CD4-positive, alpha-beta memory T cell (primary cell): ENCODE results near the gene ADAMTSL1. TPM values are rescaled to one million over a fixed set of nuclear protein-coding genes. Genes with fewer than 3 reads are reported as not detected.

Experiments used
- CTCF ChIA-PET: fragments of 350-600 bp; sonication (Branson Sonifier 250); formaldehyde crosslinking; loops from one replicate; lab custom pipeline; 2021; ENCODE audit warnings: inconsistent platforms; ENCODE audit not compliant: partially characterized antibody; lab: Charles Lee
- POLR2A ChIA-PET: fragments of 350-600 bp; sonication (Branson Sonifier 250); formaldehyde crosslinking; loops from one replicate; lab custom pipeline; 2021; ENCODE audit not compliant: partially characterized antibody; lab: Charles Lee
- DNase-seq, 5 donors: peaks; one replicate each; pipeline versions ENCODE4 v3.0.0 to v3.0.0-alpha.2; 2020 to 2022; ENCODE audit warnings: mixed read lengths in 1 of 5
- H3K27ac ChIP-seq: one replicate; pipeline ENCODE4 v1.7.0; 2013; ENCODE audit warnings: low read depth, low read length
- H3K27me3 ChIP-seq: 2 replicates; pipeline ENCODE4 v1.7.0; 2013; ENCODE audit warnings: mild to moderate bottlenecking, low read length, moderate library complexity; ENCODE audit not compliant: insufficient read depth
- H3K36me3 ChIP-seq: 2 replicates; pipeline ENCODE4 v1.7.0; 2013; ENCODE audit warnings: mild to moderate bottlenecking, low read length, moderate library complexity; ENCODE audit not compliant: insufficient read depth
- H3K4me1 ChIP-seq: 2 replicates; pipeline ENCODE4 v1.7.0; 2013; ENCODE audit warnings: mild to moderate bottlenecking, low read length, moderate library complexity; ENCODE audit not compliant: insufficient read depth
- H3K4me3 ChIP-seq, 2 donors: one replicate each; pipeline ENCODE4 v1.7.0; 2013; ENCODE audit warnings: low read length in 2 of 2, mild to moderate bottlenecking in 1 of 2
- H3K9me3 ChIP-seq, 2 donors: one replicate each; pipeline ENCODE4 v1.7.0; 2013; ENCODE audit warnings: low read length in 2 of 2, control low read depth in 1 of 2; ENCODE audit not compliant: control insufficient read depth in 1 of 2
- H3K27ac Mint-ChIP-seq, 7 donors: one replicate each; pipeline ENCODE4 v1.8.0; 2020 to 2021; ENCODE audit warnings: mixed read lengths in 7 of 7, mild to moderate bottlenecking in 6 of 7, inconsistent platforms in 3 of 7, moderate library complexity in 3 of 7
- H3K27me3 Mint-ChIP-seq, 2 donors: one replicate each; pipeline ENCODE4 v1.8.0; 2020 to 2021; ENCODE audit warnings: mixed read lengths in 2 of 2
- H3K36me3 Mint-ChIP-seq, 2 donors: one replicate each; pipeline ENCODE4 v1.8.0; 2020 to 2021; ENCODE audit warnings: mixed read lengths in 2 of 2, inconsistent platforms in 1 of 2, mild to moderate bottlenecking in 1 of 2
- H3K4me1 Mint-ChIP-seq, 4 donors: one replicate each; pipeline ENCODE4 v1.8.0; 2020 to 2021; ENCODE audit warnings: mixed read lengths in 4 of 4, mild to moderate bottlenecking in 1 of 4
- H3K4me3 Mint-ChIP-seq, 8 donors: one replicate each; pipeline ENCODE4 v1.8.0; 2020 to 2021; ENCODE audit warnings: mixed read lengths in 8 of 8, mild to moderate bottlenecking in 7 of 8, moderate library complexity in 6 of 8, inconsistent platforms in 3 of 8
- H3K9me3 Mint-ChIP-seq, 8 donors: one replicate each; pipeline ENCODE4 v1.8.0; 2020 to 2021; ENCODE audit warnings: mixed read lengths in 8 of 8, mild to moderate bottlenecking in 5 of 8, inconsistent platforms in 3 of 8, moderate library complexity in 1 of 8
- intact Hi-C: fragments of 100-400 bp; cut with micrococcal nuclease; formaldehyde crosslinking; loops from one replicate; pipeline ENCODE4 v1.15.1; 2023
- polyA plus RNA-seq, 2 donors: library from polyadenylated mRNA; unstranded; fragments of 300-500 nt; fragmentation: Illumina TruSeq; gene quantifications; one replicate each; pipeline ENCODE4 v1.2.3, GENCODE V29; 2021
- total RNA-seq, 2 experiments: library from RNA; stranded (reverse); gene quantifications; one replicate each; pipeline ENCODE4 v1.2.3, GENCODE V29; 2021

The ADAMTSL1 gene
- total and polyA plus RNA-seq, 4 experiments from 2014 or later: not detected

DNA sequence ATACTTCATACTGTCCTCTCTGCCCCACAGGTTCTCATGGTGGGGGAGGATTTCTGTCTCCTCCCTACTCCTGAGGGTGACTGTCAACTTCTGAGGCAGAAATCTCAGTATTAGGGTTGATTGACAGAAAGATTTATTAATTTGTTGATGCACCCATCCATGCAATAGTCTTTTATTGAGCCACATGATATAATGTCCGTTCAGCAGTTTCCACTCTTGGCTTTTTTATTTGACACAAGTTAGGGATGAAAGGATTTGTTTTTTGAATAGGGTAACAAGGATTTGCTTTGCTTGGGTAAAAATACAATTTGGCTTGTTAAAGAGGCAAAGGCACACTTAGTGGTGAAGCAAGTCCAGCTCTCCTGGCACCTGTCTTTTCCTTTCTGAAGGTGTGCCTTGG, 125.0 kb downstream of the ADAMTSL1 start:
- Mint-ChIP-seq H3K27me3 (no peaks in the 10 kb centered on the region), H3K4me3 (no peak overlapping the region)
- POLR2A ChIA-PET: no interaction called here

GRCh38 chr9:18601026-18601425, 127.1 kb downstream of the ADAMTSL1 start:
- Mint-ChIP-seq H3K4me3 (no peak overlapping the region), H3K9me3 (peaks cover 0 to 4% (median 0%) of the 10 kb centered on the region in 8 donors), H3K27me3 (no peaks in the 10 kb centered on the region), H3K27ac (no peak overlapping the region), H3K4me1 (no peaks in the 10 kb centered on the region), H3K36me3 (no peaks in the 10 kb centered on the region)
- CTCF ChIA-PET: no interaction called here
- Histone ChIP-seq H3K36me3 (no peaks in the 10 kb centered on the region), H3K27ac (no peak overlapping the region), H3K9me3 (no peaks in the 10 kb centered on the region), H3K27me3 (no peaks in the 10 kb centered on the region), H3K4me3 (no peak overlapping the region), H3K4me1 (no peaks in the 10 kb centered on the region)
- intact Hi-C loops: no loop called here
- POLR2A ChIA-PET: no interaction called here
- DNase-seq: no peak

More for the DNA sequence above, 125.0 kb downstream of the ADAMTSL1 start:
- H3K4me3 ChIP-seq: no peak overlapping the region
- H3K36me3 Mint-ChIP-seq: no peaks in the 10 kb centered on the region
- DNase-seq: no peak
- H3K27ac ChIP-seq: no peak overlapping the region
- peaks cover 0 to 12% (median 8%) of the 10 kb centered on the region in 8 donors for H3K9me3 Mint-ChIP-seq
- H3K27me3 ChIP-seq: no peaks in the 10 kb centered on the region
- H3K9me3 ChIP-seq: peaks cover 0 to 3% of the 10 kb centered on the region in 2 donors
- no peaks in the 10 kb centered on the region for H3K4me1 Mint-ChIP-seq
- intact Hi-C loops: no loop called here
- CTCF ChIA-PET: no interaction called here
- no peak overlapping the region for H3K27ac Mint-ChIP-seq
- no peaks in the 10 kb centered on the region for H3K36me3 ChIP-seq
- no peaks in the 10 kb centered on the region for H3K4me1 ChIP-seq

DNA sequence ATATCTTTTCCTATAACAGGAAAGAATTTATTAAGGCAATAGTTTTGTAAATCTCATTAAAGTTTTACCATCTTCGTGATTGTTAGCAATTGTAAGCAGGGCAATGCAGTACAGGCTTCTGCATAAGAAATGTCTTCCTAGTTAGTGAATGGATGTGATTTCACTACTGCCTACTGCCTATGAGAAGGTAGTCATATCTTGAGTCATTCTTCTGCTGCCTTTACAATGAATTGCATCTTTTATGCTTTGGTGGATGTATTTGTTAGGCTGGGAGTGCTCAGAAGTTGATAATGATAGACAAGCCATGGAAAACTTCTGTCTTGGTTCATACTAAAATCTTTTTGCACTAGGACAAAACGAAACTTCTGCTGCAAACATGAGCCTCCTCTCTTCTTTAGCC, 128.0 kb downstream of the ADAMTSL1 start:
- H3K4me1 ChIP-seq: no peaks in the 10 kb centered on the region
- Mint-ChIP-seq H3K4me1 (no peaks in the 10 kb centered on the region), H3K9me3 (peaks cover 0 to 4% (median 0%) of the 10 kb centered on the region in 8 donors), H3K36me3 (no peaks in the 10 kb centered on the region), H3K27me3 (no peaks in the 10 kb centered on the region), H3K4me3 (no peak overlapping the region), H3K27ac (no peak overlapping the region)
- no peak overlapping the region for H3K4me3 ChIP-seq
- intact Hi-C loops: no loop called here
- POLR2A ChIA-PET: no interaction called here
- no peak overlapping the region for H3K27ac ChIP-seq
- H3K27me3 ChIP-seq: no peaks in the 10 kb centered on the region
- CTCF ChIA-PET: no interaction called here
- DNase-seq: no peak
- no peaks in the 10 kb centered on the region for H3K9me3 ChIP-seq
- H3K36me3 ChIP-seq: no peaks in the 10 kb centered on the region

- no peak overlapping the region for H3K4me3 ChIP-seq
- H3K4me3 Mint-ChIP-seq: no peak overlapping the region
- H3K27me3 Mint-ChIP-seq: no peaks in the 10 kb centered on the region
- no peaks in the 10 kb centered on the region for H3K36me3 ChIP-seq
- H3K9me3 Mint-ChIP-seq: peaks cover 0 to 5% (median 2%) of the 10 kb centered on the region in 8 donors
- H3K27me3 ChIP-seq: no peaks in the 10 kb centered on the region
- H3K27ac ChIP-seq: no peak overlapping the region
- POLR2A ChIA-PET: no interaction called here
- no peak for DNase-seq
- intact Hi-C loops: no loop called here
- no peaks in the 10 kb centered on the region for H3K4me1 Mint-ChIP-seq
- H3K4me1 ChIP-seq: no peaks in the 10 kb centered on the region
- CTCF ChIA-PET: no interaction called here
- H3K9me3 ChIP-seq: no peaks in the 10 kb centered on the region
- no peak overlapping the region for H3K27ac Mint-ChIP-seq
- no peaks in the 10 kb centered on the region for H3K36me3 Mint-ChIP-seq
Observed at GRCh38 chr9:18604767-18605730, 131.1 kb downstream of the ADAMTSL1 start.

DNA sequence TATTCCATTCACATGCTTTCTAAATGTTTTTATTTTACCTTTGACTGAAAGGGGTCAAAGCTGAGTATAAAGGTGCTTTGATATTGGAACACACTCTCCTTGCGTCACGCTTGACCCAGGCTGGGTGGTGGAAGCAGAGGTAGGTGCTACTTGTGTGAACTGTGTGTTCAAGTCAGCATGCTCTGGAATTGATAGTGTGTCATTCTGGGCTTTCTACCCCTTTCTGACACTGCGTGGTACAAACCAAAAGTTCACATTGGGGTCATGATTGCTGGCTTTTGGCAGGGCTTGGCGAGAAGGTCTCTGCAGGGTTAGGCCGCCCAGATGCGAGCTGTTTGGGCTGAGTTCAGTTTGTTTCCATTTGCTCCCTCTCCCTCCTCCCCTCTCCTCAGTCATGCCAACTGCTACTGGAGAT, 131.8 kb downstream of the ADAMTSL1 start:
- CTCF ChIA-PET: no interaction called here

GRCh38 chr9:18606281-18606680, 132.3 kb downstream of the ADAMTSL1 start:
- DNase-seq: no peak
- peaks cover 0 to 5% (median 2%) of the 10 kb centered on the region in 8 donors for H3K9me3 Mint-ChIP-seq
- H3K4me1 Mint-ChIP-seq: no peaks in the 10 kb centered on the region
- no peak overlapping the region for H3K27ac Mint-ChIP-seq
- Histone ChIP-seq H3K4me3 (no peak overlapping the region), H3K27me3 (no peaks in the 10 kb centered on the region), H3K36me3 (no peaks in the 10 kb centered on the region), H3K27ac (no peak overlapping the region), H3K9me3 (no peaks in the 10 kb centered on the region), H3K4me1 (no peaks in the 10 kb centered on the region)
- ChIA-PET POLR2A (no interaction called here), CTCF (no interaction called here)
- H3K36me3 Mint-ChIP-seq: no peaks in the 10 kb centered on the region
- no peak overlapping the region for H3K4me3 Mint-ChIP-seq
- intact Hi-C loops: no loop called here
- H3K27me3 Mint-ChIP-seq: no peaks in the 10 kb centered on the region

More for the DNA sequence above, 131.8 kb downstream of the ADAMTSL1 start:
- intact Hi-C loops: no loop called here
- DNase-seq: no peak
- H3K4me3 Mint-ChIP-seq: no peak overlapping the region
- H3K27ac Mint-ChIP-seq: no peak overlapping the region
- Histone ChIP-seq H3K27me3 (no peaks in the 10 kb centered on the region), H3K27ac (no peak overlapping the region), H3K4me1 (no peaks in the 10 kb centered on the region), H3K4me3 (no peak overlapping the region), H3K9me3 (no peaks in the 10 kb centered on the region), H3K36me3 (no peaks in the 10 kb centered on the region)
- no peaks in the 10 kb centered on the region for H3K27me3 Mint-ChIP-seq
- H3K4me1 Mint-ChIP-seq: no peaks in the 10 kb centered on the region
- H3K9me3 Mint-ChIP-seq: peaks cover 0 to 5% (median 2%) of the 10 kb centered on the region in 8 donors
- no peaks in the 10 kb centered on the region for H3K36me3 Mint-ChIP-seq
- POLR2A ChIA-PET: no interaction called here

DNA sequence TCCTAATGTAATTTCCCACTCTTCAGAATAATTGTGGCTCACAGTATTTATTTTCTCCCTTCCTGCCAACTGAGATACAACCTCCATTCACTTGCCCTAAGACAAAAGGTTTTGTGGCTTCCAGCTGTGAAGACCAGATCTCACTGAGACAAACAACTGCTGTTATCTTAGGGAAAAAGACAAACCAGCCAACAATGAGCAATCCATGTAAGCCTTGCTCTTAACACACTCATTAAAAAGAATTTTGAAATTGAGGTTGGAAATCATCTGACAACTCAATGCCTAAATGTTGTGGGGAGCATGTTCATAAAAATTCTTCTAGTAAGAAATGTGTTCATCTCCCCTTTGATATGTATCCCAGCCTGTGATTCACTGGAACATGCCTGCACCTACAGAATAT, 132.9 kb downstream of the ADAMTSL1 start:
- POLR2A ChIA-PET: no interaction called here
- Histone ChIP-seq H3K9me3 (no peaks in the 10 kb centered on the region), H3K27me3 (no peaks in the 10 kb centered on the region), H3K4me1 (no peaks in the 10 kb centered on the region), H3K36me3 (no peaks in the 10 kb centered on the region), H3K27ac (no peak overlapping the region), H3K4me3 (no peak overlapping the region)
- no peak overlapping the region for H3K4me3 Mint-ChIP-seq
- no peak overlapping the region for H3K27ac Mint-ChIP-seq
- DNase-seq: no peak
- H3K27me3 Mint-ChIP-seq: no peaks in the 10 kb centered on the region
- intact Hi-C loops: no loop called here
- no peaks in the 10 kb centered on the region for H3K36me3 Mint-ChIP-seq
- CTCF ChIA-PET: no interaction called here
- no peaks in the 10 kb centered on the region for H3K4me1 Mint-ChIP-seq
- H3K9me3 Mint-ChIP-seq: peaks cover 0 to 5% (median 2%) of the 10 kb centered on the region in 8 donors
